ENCODE data around the gene ALDH2. TPM values are rescaled to one million over a fixed set of nuclear protein-coding genes. Genes with fewer than 3 reads are reported as not detected.
"Not testable (repeated sequence)": the region's sequence is repeated elsewhere in the genome, so short reads cannot be mapped to it uniquely, and the experiment has no call there.

Gene ALDH2
- total RNA-seq, 1 donor from 2014 or later = 23.9 TPM

DNA sequence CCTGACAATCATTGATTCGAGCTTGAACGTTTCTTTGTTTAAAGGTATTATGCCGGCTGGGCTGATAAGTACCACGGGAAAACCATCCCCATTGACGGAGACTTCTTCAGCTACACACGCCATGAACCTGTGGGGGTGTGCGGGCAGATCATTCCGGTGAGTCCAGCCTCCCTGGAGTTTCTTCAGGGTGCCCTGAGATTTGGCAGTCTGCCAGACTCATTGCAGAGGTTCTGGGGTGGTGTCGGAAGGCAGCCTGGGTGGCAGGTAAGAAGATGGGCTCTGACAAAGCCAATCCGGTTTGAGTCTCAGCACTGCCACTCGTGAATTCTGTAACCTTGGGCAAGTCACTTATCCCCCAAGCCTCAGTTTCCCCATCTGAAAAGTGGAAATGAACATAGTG lies 23.0 kb downstream of the ALDH2 start:
- DNase-seq = no peak

DNA sequence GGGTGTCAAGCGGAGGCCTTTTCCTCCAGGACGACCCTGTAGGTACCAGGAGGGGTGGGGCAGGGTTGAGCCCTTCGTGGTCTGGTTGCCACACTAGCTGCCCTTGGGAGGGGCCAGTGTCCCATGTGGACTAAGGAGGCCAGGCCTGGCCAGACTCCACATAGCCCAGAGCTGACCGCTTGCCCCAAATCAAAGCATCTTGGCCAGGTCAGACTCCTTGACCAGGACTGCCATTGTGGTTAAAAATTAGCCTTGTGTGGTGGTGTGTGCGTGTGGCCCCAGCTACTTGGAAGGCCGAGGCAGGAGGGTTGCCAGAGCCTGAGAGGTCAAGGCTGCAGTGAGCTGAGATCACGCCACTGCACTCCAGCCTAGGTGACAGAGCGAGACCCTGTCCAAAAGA lies 24.8 kb downstream of the ALDH2 start:
- no peak for DNase-seq

DNA sequence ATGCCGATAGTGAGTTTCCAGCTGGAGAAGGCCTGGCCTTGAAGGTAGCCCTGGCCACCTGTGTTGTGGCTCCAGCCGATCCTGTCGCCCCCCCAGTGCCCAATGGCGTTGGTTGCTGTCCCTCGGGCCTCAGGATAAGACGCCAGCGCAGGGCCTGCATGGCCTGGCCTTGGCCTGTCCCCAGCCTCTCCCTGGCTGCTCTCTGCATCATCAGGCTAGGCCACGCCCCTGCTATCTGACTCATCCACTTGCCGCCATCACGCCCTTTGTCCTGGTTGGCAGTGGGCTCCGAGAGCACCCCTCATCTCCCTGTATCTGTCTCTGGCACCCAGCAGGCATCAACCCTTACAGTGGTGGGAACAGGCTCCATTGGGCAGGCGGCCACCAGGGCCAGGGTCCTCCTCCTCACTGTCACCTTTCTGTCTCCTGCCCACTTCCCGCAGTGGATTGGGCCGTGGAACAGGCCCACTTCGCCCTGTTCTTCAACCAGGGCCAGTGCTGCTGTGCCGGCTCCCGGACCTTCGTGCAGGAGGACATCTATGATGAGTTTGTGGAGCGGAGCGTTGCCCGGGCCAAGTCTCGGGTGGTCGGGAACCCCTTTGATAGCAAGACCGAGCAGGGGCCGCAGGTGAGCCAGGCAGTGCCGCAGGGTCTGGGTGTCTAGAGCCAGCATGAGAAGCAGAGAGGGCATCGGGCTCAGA lies 25.6 kb downstream of the ALDH2 start:
- DNase-seq = no peak

DNA sequence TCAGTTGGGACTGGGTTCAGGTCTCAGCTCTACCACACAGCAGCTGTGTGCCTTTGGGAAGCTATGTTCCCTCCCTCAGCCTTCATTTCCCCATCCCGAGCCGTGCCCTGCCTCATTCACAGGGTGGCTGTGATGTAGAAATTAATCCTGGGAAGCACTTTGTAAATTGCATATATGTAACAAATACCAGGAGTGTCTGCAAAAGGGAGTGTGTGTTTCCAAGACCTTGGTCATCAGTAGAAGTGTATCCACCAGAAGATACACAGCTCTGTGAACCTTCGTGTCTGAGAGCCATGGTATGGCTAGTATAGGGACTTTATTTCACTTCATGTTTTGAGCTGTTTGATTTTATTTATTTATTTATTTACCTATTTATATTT lies 26.1 kb downstream of the ALDH2 start:
- no peak for DNase-seq

DNA sequence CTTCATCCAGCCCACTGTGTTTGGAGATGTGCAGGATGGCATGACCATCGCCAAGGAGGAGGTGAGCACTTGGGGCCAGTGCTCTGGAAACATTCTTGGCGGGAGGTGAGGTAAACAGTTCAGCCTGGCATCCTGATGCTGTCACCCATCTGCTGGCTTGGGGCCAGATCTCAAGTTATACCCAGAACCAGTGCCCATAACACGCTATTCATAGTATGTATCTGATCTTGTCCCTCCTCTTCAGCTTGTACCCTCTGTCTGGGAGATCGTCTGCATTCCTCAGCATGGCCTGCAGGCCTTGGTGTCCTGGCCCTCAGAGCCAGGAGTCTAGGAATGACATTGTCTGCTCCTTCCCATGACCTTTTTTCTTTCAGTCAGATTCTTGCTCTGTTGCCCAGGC lies 31.4 kb downstream of the ALDH2 start:
- no peak for DNase-seq

DNA sequence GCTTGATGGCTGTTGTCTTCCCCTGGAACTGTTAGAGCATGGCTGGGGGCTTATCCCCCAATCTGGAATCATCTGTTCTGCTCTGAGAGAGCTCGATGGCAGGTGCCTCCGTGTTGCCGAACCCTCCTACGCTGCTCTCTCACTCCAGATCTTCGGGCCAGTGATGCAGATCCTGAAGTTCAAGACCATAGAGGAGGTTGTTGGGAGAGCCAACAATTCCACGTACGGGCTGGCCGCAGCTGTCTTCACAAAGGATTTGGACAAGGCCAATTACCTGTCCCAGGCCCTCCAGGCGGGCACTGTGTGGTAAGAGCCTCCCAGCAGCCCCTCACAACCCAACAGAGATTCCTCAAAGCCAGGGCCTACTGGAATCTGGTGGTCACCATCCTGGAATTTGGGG lies 33.0 kb downstream of the ALDH2 start:
- DNase-seq = no peak

DNA sequence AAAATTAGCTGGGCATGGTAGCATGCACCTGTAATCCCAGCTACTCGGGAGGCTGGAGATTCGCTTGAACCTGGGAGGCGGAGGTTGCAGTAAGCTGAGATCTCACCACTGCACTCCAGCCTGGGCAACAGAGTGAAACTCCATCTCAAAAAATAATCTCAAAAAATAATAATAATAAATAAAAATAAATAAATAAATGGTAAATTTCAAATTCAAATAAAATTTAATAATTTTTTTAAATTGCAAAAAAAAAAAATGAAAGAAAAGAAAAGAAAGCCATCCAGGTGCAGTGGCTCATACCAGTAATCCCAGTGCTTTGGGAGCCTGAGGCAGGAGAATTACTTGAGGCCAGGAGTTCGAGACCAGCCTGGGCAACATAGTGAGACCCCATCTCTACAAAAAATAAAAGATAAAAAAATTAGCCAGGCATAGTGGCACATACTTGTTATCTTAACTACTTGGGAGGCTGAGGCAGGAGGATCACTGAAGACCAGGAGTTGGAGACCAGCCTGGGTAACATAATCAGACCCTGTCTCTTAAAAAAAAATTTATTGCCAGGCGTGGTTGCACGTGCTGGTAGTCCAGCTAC lies 36.4 kb downstream of the ALDH2 start:
- DNase-seq = no peak

DNA sequence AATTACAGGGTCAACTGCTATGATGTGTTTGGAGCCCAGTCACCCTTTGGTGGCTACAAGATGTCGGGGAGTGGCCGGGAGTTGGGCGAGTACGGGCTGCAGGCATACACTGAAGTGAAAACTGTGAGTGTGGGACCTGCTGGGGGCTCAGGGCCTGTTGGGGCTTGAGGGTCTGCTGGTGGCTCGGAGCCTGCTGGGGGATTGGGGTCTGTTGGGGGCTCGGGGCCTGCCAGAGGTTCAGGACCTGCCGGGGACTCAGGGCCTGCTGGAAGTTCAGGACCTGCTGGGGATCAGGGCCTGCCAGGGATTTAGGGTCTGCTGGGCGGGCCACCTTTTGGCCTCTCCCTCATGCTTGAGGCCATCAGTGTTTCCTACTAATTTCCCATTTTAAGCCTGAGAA lies 37.1 kb downstream of the ALDH2 start:
- DNase-seq = no peak

DNA sequence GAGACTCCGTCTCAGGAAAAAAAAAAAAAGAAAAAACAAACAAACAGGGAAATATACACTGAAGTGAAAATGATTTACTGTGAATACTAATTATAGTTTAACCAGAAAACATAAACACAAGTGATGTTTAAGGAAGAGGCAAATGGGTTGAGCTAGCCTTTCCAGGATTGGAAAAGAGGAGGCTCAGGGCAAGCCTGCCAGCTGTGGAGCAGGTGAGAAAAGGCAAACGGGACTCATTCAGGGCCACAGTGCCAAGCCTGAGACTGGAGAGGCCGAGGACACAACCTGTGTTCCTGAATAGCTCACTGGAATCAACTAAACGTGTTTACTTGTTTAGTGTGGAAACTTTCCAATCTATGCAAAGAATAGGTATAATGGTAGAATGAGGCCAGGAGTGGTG lies 39.6 kb downstream of the ALDH2 start:
- DNase-seq = no peak

DNA sequence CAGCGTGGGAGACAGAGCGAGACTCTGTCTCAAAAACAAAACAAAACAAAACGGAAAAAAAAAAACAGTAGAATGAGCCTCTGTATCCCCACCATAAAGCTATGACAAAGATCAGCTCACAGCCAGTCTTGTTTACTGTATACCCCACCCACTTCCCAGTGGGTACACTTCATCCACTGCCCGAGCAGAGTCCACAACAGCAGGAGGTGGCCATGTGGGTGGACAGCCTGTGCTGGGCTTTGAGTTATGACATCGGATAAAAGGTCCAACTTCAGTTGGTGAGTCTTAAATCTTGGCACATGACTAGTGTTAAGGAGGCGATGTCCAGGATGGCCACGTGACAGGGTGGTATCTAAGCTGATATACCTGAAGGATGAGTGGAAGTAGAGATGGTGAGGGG lies 40.5 kb downstream of the ALDH2 start:
- DNase-seq = no peak

DNA sequence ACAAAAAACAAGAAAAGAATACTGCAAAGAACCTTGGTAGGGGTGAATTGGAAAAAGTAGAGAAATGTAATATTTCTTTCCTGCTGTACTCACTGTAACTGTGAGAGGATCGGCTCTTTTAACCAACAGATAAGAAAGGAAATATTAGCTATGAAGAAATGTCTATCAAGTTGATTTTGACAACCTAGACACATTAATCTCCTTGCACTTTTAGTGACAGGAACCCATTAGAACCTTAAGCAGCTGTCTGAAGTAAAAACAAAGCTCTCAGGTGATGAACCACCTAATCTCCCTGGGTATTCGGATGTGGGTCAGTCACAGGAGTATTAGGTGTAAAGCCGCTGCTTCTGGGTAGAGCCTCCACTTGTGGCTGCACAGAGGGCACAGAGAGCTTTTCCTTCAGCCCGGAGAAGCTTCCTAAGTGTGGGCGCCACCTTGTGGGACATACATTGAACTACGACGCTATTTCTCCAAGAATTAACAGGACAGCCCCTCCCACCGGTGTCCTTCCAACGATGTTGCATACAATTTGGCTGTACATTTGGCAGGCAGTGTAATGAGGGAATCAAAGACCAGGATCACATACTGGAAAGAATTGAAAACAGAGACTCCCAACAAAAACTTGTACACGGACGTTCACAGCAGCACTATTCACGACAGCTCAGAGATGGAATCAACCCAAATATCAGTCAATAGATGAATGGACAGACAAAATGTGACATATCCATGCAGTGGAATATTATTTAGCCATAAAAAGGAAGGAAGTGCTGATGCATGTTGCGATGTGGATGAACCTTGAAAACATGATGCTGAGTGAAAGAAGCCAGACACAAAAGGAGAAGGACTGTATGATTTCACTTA lies 46.4 kb downstream of the ALDH2 start:
- peak; percentile 93 for DNase-seq

DNA sequence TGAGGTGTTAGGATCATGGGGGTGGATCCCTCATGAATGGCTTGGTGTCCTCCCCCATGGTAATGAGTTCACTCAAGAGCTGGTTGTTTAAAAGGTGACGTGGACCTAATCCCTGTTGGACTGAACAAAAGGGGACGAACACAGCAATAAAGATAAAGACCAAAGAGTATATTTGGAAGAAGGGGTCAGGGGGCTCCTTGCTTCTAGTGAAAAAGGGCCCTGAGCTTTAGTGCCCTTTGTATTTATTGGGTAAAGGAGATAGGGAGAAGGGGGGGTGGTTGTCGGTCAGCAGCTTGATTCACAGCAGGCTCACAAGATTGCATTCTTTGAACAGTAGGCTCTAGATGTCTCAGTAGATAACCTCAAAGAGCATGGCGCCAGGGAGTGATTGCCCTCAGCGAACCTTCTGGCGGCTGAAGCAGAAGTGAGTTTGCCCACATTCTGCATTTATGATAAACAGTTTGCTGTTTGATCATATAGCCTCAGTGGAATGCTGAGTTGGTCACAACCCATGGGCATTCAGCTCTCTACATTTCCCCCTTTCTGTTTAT lies 49.4 kb downstream of the ALDH2 start:
- DNase-seq = no peak

DNA sequence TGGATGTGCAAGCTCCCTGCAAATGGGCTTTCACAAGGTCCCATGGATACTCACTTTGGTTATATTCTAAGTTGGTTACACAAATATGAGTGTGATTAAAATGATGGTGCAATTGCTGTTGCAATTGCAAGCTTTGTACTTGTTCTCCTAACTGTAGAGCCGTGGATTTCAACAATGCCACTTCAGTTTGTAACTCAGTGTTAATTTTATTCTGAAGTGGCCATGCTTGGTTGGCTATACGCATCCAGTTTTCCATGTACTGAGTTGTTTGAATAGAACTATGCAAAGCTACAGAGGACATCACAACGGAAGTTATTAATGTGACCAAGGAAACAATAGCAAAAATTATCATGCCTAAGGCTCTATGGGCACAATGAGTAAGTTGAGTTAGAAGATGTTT lies 50.2 kb downstream of the ALDH2 start:
- not testable (repeated sequence) for DNase-seq

DNA sequence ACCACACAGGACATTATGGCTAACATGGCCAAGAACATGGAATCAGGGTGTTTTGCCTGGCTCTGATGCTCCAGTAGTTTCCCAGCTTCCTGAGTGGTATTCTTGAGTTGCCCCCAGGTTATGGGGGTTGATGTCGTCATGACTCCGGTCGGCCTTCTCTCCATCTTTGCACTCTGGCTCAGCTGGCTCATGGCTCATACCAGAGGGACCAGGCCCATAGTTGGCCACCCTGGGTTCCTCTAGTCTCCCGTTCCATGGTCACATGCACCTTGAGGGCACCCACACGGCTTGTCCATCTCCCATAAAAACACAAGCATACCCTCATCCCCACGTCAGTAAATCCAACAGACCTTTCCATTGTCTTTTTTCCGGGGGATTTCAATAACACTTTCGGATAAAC lies 51.6 kb downstream of the ALDH2 start:
- no peak for DNase-seq

DNA sequence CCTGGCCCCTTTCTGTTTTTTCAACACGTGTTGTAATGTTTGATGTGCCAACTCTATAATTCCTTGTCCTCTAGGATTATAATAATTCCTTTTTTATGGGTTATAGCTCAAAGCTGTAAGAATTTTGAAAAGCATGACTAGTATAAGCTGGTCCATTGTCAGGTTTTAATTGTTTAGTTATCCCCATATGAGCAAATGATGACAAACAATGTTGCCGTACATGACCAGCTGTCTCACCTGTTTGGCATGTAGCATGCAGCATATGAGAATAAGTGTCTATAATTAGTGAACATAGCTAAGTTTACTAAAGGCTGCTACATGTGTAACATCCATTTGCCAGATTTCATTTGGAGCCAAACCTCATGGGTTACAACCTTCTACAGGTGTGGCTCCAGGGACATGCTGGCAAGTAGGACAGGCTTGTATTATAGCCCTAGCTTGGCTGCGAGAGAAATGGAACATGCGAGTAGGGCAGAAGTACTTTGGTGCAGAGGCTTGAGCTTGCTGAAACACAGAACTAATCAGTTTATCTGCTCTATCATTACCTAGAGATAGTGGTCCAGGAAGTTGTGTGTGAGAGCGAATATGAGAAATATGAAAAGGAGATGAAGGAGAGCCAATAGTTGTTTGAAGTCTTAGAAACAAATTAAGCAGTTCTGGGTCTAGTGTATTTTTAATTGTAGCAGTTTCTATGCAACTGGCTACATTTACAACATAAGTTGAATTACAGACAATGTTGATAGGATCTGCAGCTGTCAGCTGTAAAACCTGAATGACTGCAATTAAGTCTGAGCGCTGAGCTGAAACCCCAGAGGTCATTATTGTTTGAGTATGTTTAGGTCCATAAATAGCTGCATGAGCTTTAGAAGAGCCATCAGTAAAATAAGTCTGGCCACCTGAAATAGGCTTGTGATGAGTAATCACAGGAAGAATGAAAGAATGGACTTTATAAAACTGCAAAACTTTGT lies 52.7 kb downstream of the ALDH2 start:
- DNase-seq = peak; percentile 47

DNA sequence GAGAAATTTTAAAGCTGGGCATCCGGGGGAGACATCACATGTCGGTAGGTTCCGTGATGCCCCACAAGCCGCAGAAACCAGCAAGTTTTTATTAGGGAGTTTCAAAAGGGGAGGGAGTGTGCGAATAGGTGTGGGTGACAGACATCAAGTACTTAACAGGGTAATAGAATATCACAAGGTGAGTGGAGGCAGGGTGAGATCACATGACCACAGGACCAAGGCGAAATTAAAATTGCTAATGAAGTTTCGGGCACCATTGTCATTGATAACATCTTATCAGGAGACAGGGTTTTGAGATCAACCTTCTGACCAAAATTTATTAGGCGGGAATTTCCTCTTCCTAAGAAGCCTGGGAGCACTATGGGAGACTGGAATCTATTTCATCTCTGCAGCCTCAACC lies 54.1 kb downstream of the ALDH2 start:
- DNase-seq = not testable (repeated sequence)

DNA sequence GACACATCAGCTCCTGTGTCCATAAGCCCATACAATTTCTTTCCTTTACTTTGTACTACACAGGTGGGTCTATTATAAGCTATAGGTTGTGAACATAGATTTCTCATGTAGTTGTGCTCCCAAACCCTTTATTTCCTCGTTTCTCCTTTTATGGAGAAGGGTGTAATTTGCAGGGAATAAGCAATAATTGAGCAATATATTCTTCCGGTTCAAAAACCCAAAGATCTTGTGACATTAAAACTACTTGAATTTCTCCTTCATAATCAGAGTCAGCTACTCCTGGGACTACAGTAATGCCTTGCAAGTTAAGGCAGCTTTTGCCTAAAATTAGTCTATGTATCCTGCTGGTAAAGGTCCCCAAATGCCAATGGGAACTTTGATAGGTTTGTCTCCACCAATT lies 56.2 kb downstream of the ALDH2 start:
- DNase-seq = no peak

DNA sequence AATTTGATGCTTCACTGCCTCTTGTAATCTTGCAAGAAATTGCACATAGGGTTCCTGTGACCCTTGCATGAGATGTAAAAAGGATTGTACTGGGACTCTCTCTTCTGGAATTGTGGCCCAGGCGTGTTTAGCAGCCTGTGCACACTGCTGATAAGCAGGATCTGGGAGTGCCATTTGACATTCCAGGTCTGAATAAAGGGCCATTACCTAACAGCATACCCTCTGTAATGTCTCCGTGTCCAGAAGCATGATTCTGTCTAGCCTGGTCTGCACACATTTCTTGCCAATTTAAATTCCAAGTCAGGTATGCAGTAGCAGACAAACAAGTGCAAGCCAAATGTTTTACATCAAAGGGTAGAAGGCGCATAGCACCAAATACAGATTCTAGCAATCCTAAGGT lies 57.2 kb downstream of the ALDH2 start:
- no peak for DNase-seq

DNA sequence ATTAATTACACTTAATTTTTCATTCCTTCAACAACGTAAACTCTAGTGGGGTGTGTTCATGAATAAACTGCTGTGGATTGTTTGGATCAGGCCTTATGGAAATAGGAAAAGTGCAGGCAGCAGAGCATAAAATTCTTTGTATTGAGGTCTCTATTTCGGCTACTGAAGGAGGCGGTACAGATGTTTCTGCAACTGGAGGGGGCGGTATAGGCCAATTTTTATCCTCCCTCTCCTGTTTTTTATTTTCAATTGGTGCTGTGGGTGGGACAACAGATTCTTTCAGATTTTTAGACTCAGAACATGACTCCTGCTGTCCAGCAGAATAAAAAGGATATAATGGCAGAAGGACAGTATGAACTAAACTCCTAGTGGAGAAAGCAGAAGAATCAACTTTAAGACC lies 57.6 kb downstream of the ALDH2 start:
- not testable (repeated sequence) for DNase-seq

DNA sequence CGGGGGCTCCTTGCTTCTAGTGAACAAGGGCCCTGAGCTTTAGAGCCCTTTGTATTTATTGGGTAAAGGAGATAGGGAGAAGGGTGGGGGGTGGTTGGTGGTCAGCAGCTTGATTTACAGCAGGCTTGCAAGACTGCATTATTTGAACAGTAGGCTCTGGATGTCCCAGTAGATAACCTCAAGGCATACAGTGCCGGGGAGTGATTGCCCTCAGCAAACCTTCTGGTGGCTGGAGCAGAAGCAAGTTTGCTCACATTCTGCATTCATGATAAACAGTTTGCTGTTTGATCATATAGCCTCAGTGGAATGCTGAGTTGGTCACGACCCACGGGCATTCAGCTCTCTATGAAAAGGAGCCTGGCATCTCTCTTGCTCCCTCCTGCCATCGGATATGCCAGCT lies 58.8 kb downstream of the ALDH2 start:
- no peak for DNase-seq

DNA sequence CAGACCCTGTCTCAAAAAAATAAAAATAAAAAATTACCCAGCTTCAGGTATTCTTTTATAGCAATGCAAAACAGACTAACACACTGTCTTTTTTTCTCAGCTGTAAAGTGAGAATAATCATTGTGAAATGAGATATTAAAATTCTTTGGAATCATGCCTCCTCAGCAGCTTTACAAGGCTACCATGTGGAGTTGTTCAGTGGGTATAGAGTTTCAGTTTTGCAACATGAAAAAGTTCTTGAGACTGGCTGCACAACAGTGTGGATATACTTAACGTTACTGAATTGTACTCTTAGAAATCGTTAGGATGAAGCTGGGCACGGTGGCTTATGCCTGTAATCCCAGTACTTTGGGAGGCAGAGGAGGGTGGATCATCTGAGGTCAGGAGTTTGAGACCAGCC lies 59.6 kb downstream of the ALDH2 start:
- DNase-seq = peak; percentile 32

DNA sequence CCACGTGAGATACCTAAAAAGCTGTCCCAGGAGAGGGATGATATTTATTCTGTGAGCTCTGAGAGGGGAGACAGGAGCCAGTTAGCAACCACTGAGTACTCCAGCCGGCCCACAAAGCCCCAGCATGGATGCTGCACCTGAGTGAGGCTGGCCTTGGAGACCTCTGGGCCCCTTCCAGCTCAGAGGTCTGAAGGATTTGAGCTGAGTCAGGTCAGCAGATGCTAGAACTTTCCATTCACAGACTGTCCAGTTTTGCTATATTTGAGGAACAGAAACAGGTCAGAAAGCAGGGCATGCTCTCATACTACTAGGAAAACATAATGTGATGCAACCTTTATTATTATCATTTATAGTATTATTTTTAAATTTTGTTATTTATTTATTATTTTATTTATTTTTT lies 60.3 kb downstream of the ALDH2 start:
- no peak for DNase-seq
